IMR-90 (cell line): Measurements from ENCODE around the gene NHLH2. TPM values are rescaled to one million over a fixed set of nuclear protein-coding genes. Genes with fewer than 3 reads are reported as not detected.

Experiments used
- ATAC-seq: fragments of 200-7000 bp; cut with Tn5 transposase; 2 replicates; pipeline ENCODE4 v1.9.1; 2020; ENCODE audit warnings: low read depth, mild to moderate bottlenecking, moderate library complexity
- BruUV-seq: library from RNA; stranded (reverse); fragments of 400-500 nt; replicated peaks from 2 replicates; lab custom pipeline; 2021; lab: Mats Ljungman, UMichigan
- CTCF ChIA-PET: fragments of 300-600 bp; formaldehyde crosslinking; extraction: SDS; loops from one replicate; lab custom pipeline; 2021; ENCODE audit warnings: antibody characterized with exemption; lab: Yijun Ruan, JAX
- POLR2A ChIA-PET: fragments of 300-600 bp; sonication (Branson Sonifier 250); formaldehyde crosslinking; loops from one replicate; lab custom pipeline; 2022; ENCODE audit warnings: antibody characterized with exemption; ENCODE audit not compliant: unreplicated experiment; lab: Charles Lee
- DNase-seq: peaks from one replicate; pipeline ENCODE4 v3.0.0; 2013
- H2AFZ ChIP-seq: replicated peaks from 2 replicates; pipeline ENCODE3; 2013; ENCODE audit warnings: low read length, mild to moderate bottlenecking; ENCODE audit not compliant: poor library complexity
- H2AK5ac ChIP-seq: 2 replicates; pipeline ENCODE4 v1.6.1; 2013; ENCODE audit warnings: low read depth, low read length, inconsistent platforms
- H2AK9ac ChIP-seq: replicated peaks from 2 replicates; pipeline ENCODE3; 2013; ENCODE audit warnings: mild to moderate bottlenecking, low read depth, low read length, moderate library complexity; ENCODE audit not compliant: poor library complexity
- H2BK120ac ChIP-seq: 2 replicates; pipeline ENCODE4 v1.6.1; 2013; ENCODE audit warnings: low read depth, low read length, inconsistent platforms
- H2BK15ac ChIP-seq: 3 replicates; pipeline ENCODE4 v1.6.1; 2013; ENCODE audit warnings: low read depth, low read length, inconsistent platforms
- H2BK20ac ChIP-seq: 2 replicates; pipeline ENCODE4 v1.6.1; 2013; ENCODE audit warnings: low read depth, mild to moderate bottlenecking, inconsistent platforms, low read length, moderate library complexity
- H2BK5ac ChIP-seq: 2 replicates; pipeline ENCODE4 v1.6.1; 2013; ENCODE audit warnings: mild to moderate bottlenecking, low read depth, low read length, inconsistent platforms; ENCODE audit not compliant: poor library complexity, severe bottlenecking
- H3K14ac ChIP-seq: replicated peaks from 2 replicates; pipeline ENCODE4 v1.6.1; 2013; ENCODE audit warnings: low read depth, low read length, inconsistent platforms
- H3K18ac ChIP-seq: 2 replicates; pipeline ENCODE4 v1.6.1; 2013; ENCODE audit warnings: low read depth, low read length, control low read depth
- H3K23ac ChIP-seq: 2 replicates; pipeline ENCODE4 v1.6.1; 2013; ENCODE audit warnings: low read depth, low read length, inconsistent platforms
- H3K27ac ChIP-seq: 2 replicates; pipeline ENCODE4 v1.5.1; 2013; ENCODE audit warnings: mild to moderate bottlenecking, control low read depth, low read length; ENCODE audit not compliant: insufficient read depth
- H3K27me3 ChIP-seq: 2 replicates; pipeline ENCODE4 v1.6.1; 2013; ENCODE audit warnings: low read length; ENCODE audit not compliant: control insufficient read depth, insufficient read depth
- H3K36me3 ChIP-seq: 2 replicates; pipeline ENCODE4 v1.6.1; 2013; ENCODE audit warnings: low read length, mixed read lengths; ENCODE audit not compliant: control insufficient read depth, insufficient read depth
- H3K4ac ChIP-seq: 2 replicates; pipeline ENCODE4 v1.6.1; 2013; ENCODE audit warnings: low read depth, low read length, inconsistent platforms
- H3K4me1 ChIP-seq: 2 replicates; pipeline ENCODE4 v1.6.1; 2013; ENCODE audit warnings: low read length, mixed read lengths; ENCODE audit not compliant: control insufficient read depth, insufficient read depth
- H3K4me2 ChIP-seq: 2 replicates; pipeline ENCODE4 v1.6.1; 2013; ENCODE audit warnings: low read depth, mild to moderate bottlenecking, control low read depth, low read length, moderate library complexity
- H3K4me3 ChIP-seq: 2 replicates; pipeline ENCODE4 v1.5.1; 2013; ENCODE audit warnings: low read depth, mild to moderate bottlenecking, control low read depth, low read length, moderate library complexity; ENCODE audit not compliant: insufficient read depth
- H3K56ac ChIP-seq: 2 replicates; pipeline ENCODE4 v1.6.1; 2013; ENCODE audit warnings: low read length, inconsistent platforms; ENCODE audit not compliant: insufficient read depth; ENCODE audit errors: extremely low read depth
- H3K79me1 ChIP-seq, 2 experiments: 2 replicates each; pipeline ENCODE4 v1.6.1; 2013; ENCODE audit warnings: low read length in 2 of 2, inconsistent platforms in 1 of 2, low read depth in 1 of 2
- H3K9ac ChIP-seq: 2 replicates; pipeline ENCODE4 v1.6.1; 2013; ENCODE audit warnings: low read depth, low read length, control low read depth
- H3K9me1 ChIP-seq: 2 replicates; pipeline ENCODE4 v1.6.1; 2013; ENCODE audit warnings: low read length, inconsistent platforms; ENCODE audit not compliant: insufficient read depth
- H3K9me3 ChIP-seq: 2 replicates; pipeline ENCODE4 v1.6.1; 2013; ENCODE audit warnings: low read length; ENCODE audit not compliant: control insufficient read depth, insufficient read depth
- H4K20me1 ChIP-seq: 2 replicates; pipeline ENCODE4 v1.6.1; 2013; ENCODE audit warnings: low read length, inconsistent platforms; ENCODE audit not compliant: insufficient read depth
- H4K5ac ChIP-seq: 2 replicates; pipeline ENCODE4 v1.6.1; 2013; ENCODE audit warnings: mild to moderate bottlenecking, low read depth, low read length, control low read depth
- H4K8ac ChIP-seq, 2 experiments: 2 replicates each; pipeline ENCODE4 v1.6.1; 2013; ENCODE audit warnings: low read depth in 2 of 2, low read length in 2 of 2, control low read depth in 1 of 2, inconsistent platforms in 1 of 2
- H4K91ac ChIP-seq: 2 replicates; pipeline ENCODE4 v1.6.1; 2013; ENCODE audit warnings: low read depth, low read length, inconsistent platforms; ENCODE audit not compliant: insufficient read depth
- BHLHE40 ChIP-seq: fragments of 150-350 bp; IDR thresholded peaks from 2 replicates; pipeline ENCODE4 v1.6.1; 2016; ENCODE audit warnings: mild to moderate bottlenecking, low read depth, low read length
- CHD1 ChIP-seq: IDR thresholded peaks from 2 replicates; pipeline ENCODE4 v1.6.1; 2012; ENCODE audit warnings: low read depth, low read length, improper control_type of control experiment
- CTCF ChIP-seq: conservative IDR thresholded peaks from 2 replicates; pipeline ENCODE4 v1.5.1; 2012; ENCODE audit warnings: mild to moderate bottlenecking, low read depth, low read length, improper control_type of control experiment
- ELK1 ChIP-seq: fragments of 150-350 bp; IDR thresholded peaks from 2 replicates; pipeline ENCODE4 v1.6.1; 2016; ENCODE audit warnings: low read depth, mild to moderate bottlenecking, low read length, moderate library complexity, borderline replicate concordance
- FOS ChIP-seq: fragments of 150-350 bp; IDR thresholded peaks from 2 replicates; pipeline ENCODE4 v1.6.1; 2016; ENCODE audit warnings: low read depth, low read length
- MAFK ChIP-seq: IDR thresholded peaks from 2 replicates; pipeline ENCODE4 v1.6.1; 2012; ENCODE audit warnings: low read depth, low read length, improper control_type of control experiment
- NFE2L2 ChIP-seq: fragments of 150-350 bp; IDR thresholded peaks from 2 replicates; pipeline ENCODE4 v1.6.1; 2016; ENCODE audit warnings: low read depth, mild to moderate bottlenecking, low read length
- RAD21 ChIP-seq: IDR thresholded peaks from 2 replicates; pipeline ENCODE4 v1.6.1; 2012; ENCODE audit warnings: low read length, improper control_type of control experiment
- RFX5 ChIP-seq: IDR thresholded peaks from 2 replicates; pipeline ENCODE4 v1.8.0; 2012; ENCODE audit warnings: low read depth, mild to moderate bottlenecking, low read length, moderate library complexity
- SMC3 ChIP-seq: fragments of 150-350 bp; IDR thresholded peaks from 2 replicates; pipeline ENCODE4 v1.6.1; 2016; ENCODE audit warnings: low read depth, mild to moderate bottlenecking, antibody characterized with exemption, low read length, moderate library complexity
- USF2 ChIP-seq: fragments of 150-350 bp; IDR thresholded peaks from 2 replicates; pipeline ENCODE4 v1.6.1; 2017; ENCODE audit warnings: mild to moderate bottlenecking, antibody characterized with exemption, low read length, low read depth
- WGBS, 2 experiments: methylation state at CpG; one replicate each; pipeline versions ENCODE4 v1.1.5 to v1.1.7; 2013; ENCODE audit warnings: missing lambda C conversion rate in 2 of 2; ENCODE audit not compliant: insufficient read length in 1 of 2; ENCODE audit errors: extremely low coverage in 2 of 2; 5-methylcytosine and 5-hydroxymethylcytosine counted together
- dilution Hi-C: fragments of 300-500 bp; cut with HindIII; formaldehyde crosslinking; loops from one replicate; pipeline ENCODE4 v1.14.3; 2018; ENCODE audit warnings: low sequenced_read_pairs; ENCODE audit not compliant: unreplicated experiment
- in situ Hi-C: fragments of 300-500 bp; cut with MboI; formaldehyde crosslinking; loops from 3 replicates; pipeline ENCODE4 v1.14.3; 2019; ENCODE audit warnings: low sequenced_read_pairs, inconsistent platforms, mixed read lengths
- intact Hi-C: fragments of 100-400 bp; cut with micrococcal nuclease; formaldehyde crosslinking; loops from 2 replicates; pipeline ENCODE4 v1.10.0; 2022
- polyA plus RNA-seq, 3 experiments: library from polyadenylated mRNA; depleted of rRNA; stranded (reverse); fragments of >200 nt; gene quantifications; 2 replicates each; pipeline ENCODE4 v1.2.3, GENCODE V29; 2012; ENCODE audit warnings: low replicate concordance in 1 of 3
- total RNA-seq: library from RNA; depleted of rRNA; stranded (reverse); fragments of >200 nt; gene quantifications from 2 replicates; pipeline ENCODE4 v1.2.3, GENCODE V29; 2012

NHLH2 gene
- total and polyA plus RNA-seq, 2 of the 4 experiments (the other 2 are of a cell fraction), result not detected

GRCh38 chr1:115862403-115862802 is 21.5 kb upstream of the NHLH2 start:
- Histone ChIP-seq H3K56ac (no peak overlapping the region), H2AFZ (no peak overlapping the region), H3K36me3 (no peaks in the 10 kb centered on the region), H2BK20ac (no peak overlapping the region), H3K14ac (no peak overlapping the region), H3K79me1 (no peaks in the 10 kb centered on the region), H4K8ac (no peak overlapping the region), H4K91ac (no peak overlapping the region), H3K9me1 (no peaks in the 10 kb centered on the region), H2BK120ac (no peak overlapping the region), H3K4ac (no peak overlapping the region), H3K27me3 (no peaks in the 10 kb centered on the region; the same call in 1 of the 2 replicates), H3K4me1 (no peaks in the 10 kb centered on the region), H2AK5ac (no peak overlapping the region), H3K4me2 (no peak overlapping the region), H2BK15ac (no peak overlapping the region), H3K23ac (no peak overlapping the region), H2AK9ac (no peak overlapping the region), H3K9me3 (no peaks in the 10 kb centered on the region), H4K20me1 (no peaks in the 10 kb centered on the region), H2BK5ac (no peak overlapping the region), H4K5ac (no peak overlapping the region), H3K9ac (no peak overlapping the region), H3K4me3 (no peak overlapping the region), H3K18ac (no peak overlapping the region), H3K27ac (no peak overlapping the region)
- TF ChIP-seq RAD21, result no peak
- TF ChIP-seq BHLHE40, result no peak
- no peak for TF ChIP-seq FOS
- TF ChIP-seq CHD1, result no peak
- no peak for TF ChIP-seq USF2
- TF ChIP-seq MAFK, result no peak
- TF ChIP-seq CTCF, result no peak
- no peak for TF ChIP-seq ELK1
- TF ChIP-seq RFX5, result no peak
- no peak for TF ChIP-seq SMC3
- TF ChIP-seq NFE2L2, result no peak
- DNase-seq (no peak), ATAC-seq (no peak)
- dilution Hi-C loops (no loop called here), intact Hi-C loops (no loop called here), in situ Hi-C loops (no loop called here)
- 48% methylated on average over 5 of the region's 7 CpGs; no CpG with 5 or more reads in 1 of the 2 experiments for WGBS, 2 experiments
- POLR2A ChIA-PET, result no interaction called here
- BruUV-seq, result no TSS peak
- CTCF ChIA-PET, result no interaction called here
